Brain microvascular endothelial cell (primary cell): ENCODE results near the gene PRIMPOL.
A peak's percentile ranks its signal among the peaks of the same experiment; 100 is the strongest.

ENCODE experiments used
- DNase-seq: peaks from one replicate; pipeline ENCODE4 v3.0.0-alpha.2; 2020
- H3K27ac ChIP-seq: fragments of 250-450 bp; sonication (Bioruptor Pico); 2 replicates; pipeline ENCODE4 v1.5.1; 2020; ENCODE audit warnings: mild to moderate bottlenecking, moderate library complexity
- H3K27me3 ChIP-seq: fragments of 250-450 bp; sonication (Bioruptor Pico); replicated peaks from 2 replicates; pipeline ENCODE4 v1.5.1; 2020; ENCODE audit warnings: mild to moderate bottlenecking
- H3K36me3 ChIP-seq: fragments of 250-450 bp; sonication (Bioruptor Pico); replicated peaks from 2 replicates; pipeline ENCODE4 v1.5.1; 2020; ENCODE audit warnings: mild to moderate bottlenecking
- H3K4me3 ChIP-seq: 2 replicates; pipeline ENCODE4 v1.5.1; 2011; ENCODE audit warnings: low read depth, mild to moderate bottlenecking, control low read depth, low read length, moderate library complexity
- in situ Hi-C: cut with HindIII; loops from 2 replicates; pipeline ENCODE4 v1.10.0; 2017; ENCODE audit warnings: low sequenced_read_pairs, low pct_ligation_motif_present
- TF ChIP-seq, protein P1 (sequence below): IDR thresholded peaks from 2 replicates; pipeline ENCODE4 v1.5.1; 2011; ENCODE audit warnings: low read depth, mild to moderate bottlenecking, moderate library complexity, low read length, control low read depth, inconsistent platforms; ENCODE audit errors: missing control alignments

The PRIMPOL gene

DNA sequence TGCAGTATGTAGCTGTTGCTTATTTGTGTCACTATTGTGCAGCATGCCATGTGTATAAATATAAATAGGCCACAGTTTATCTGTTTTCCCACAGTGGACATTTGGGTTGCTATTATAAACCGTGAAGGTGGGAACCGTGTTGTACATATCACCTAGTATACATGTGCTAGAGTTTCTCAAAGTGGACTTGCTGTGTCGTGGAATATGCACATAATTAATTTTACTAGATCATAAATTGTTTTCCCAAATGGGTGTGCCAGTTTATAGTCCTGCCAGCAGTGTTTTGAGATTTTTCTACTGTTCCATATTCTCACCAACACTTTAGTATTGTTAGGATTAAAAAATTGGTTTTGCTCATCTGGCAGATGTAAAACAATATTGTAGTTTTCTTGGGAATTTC lies 38.5 kb downstream of the PRIMPOL start:
- TF ChIP-seq, protein P1, sequence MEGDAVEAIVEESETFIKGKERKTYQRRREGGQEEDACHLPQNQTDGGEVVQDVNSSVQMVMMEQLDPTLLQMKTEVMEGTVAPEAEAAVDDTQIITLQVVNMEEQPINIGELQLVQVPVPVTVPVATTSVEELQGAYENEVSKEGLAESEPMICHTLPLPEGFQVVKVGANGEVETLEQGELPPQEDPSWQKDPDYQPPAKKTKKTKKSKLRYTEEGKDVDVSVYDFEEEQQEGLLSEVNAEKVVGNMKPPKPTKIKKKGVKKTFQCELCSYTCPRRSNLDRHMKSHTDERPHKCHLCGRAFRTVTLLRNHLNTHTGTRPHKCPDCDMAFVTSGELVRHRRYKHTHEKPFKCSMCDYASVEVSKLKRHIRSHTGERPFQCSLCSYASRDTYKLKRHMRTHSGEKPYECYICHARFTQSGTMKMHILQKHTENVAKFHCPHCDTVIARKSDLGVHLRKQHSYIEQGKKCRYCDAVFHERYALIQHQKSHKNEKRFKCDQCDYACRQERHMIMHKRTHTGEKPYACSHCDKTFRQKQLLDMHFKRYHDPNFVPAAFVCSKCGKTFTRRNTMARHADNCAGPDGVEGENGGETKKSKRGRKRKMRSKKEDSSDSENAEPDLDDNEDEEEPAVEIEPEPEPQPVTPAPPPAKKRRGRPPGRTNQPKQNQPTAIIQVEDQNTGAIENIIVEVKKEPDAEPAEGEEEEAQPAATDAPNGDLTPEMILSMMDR, result no peak
- DNase-seq, result no peak
- no peaks in the 10 kb centered on the region for H3K27me3 ChIP-seq
- in situ Hi-C loops, result no loop called here
- H3K27ac ChIP-seq, result peak overlapping the region; percentile 65
- H3K4me3 ChIP-seq, result no peak overlapping the region
- no peaks in the 10 kb centered on the region for H3K36me3 ChIP-seq

DNA sequence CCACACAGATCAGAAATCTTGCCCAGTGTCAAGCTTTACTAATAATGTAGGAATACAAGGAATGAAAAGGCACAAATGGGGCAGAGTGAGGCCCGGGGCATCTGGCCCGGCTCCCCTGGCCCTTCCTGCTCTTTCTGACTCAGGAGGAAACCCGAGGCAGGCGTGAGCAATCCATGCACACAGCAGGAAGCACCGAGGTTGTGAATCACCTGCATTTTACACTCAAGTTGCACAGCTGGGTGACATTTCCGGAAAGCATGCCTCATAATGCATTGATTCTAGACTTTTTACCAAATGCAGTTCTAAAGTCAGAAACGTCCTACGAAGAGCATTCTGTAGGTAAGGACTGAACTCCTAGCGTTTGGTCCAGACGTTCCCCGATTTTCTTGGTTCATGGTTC lies 38.9 kb downstream of the PRIMPOL start:
- TF ChIP-seq, protein P1, result no peak
- in situ Hi-C loops, result no loop called here
- Histone ChIP-seq H3K27ac (peak overlapping the region; percentile 65), H3K36me3 (no peaks in the 10 kb centered on the region), H3K4me3 (no peak overlapping the region), H3K27me3 (no peaks in the 10 kb centered on the region)
- peak; percentile 92 for DNase-seq

DNA sequence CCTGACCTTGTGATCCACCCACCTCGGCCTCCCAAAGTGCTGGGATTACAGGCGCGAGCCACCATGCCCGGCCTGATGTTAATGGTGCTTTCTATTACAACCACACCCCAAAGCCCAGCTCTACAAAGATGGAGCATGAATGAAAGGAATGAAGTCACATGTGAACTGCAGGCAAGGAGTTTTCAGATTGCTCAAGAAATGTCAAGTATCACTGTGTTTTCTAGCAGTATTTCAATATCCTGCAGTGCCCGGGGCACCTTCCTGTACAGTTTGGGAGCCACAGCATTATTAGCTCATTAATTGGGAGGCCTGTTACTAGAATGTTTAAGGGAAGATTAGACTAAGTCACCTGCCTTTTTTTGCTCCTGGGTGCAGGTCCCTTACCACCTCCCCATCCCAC lies 40.1 kb downstream of the PRIMPOL start:
- Histone ChIP-seq H3K36me3 (peaks cover 3% of the 10 kb centered on the region), H3K4me3 (no peak overlapping the region), H3K27ac (no peak overlapping the region), H3K27me3 (no peaks in the 10 kb centered on the region)
- TF ChIP-seq, protein P1, result no peak
- in situ Hi-C loops, result no loop called here
- no peak for DNase-seq

DNA sequence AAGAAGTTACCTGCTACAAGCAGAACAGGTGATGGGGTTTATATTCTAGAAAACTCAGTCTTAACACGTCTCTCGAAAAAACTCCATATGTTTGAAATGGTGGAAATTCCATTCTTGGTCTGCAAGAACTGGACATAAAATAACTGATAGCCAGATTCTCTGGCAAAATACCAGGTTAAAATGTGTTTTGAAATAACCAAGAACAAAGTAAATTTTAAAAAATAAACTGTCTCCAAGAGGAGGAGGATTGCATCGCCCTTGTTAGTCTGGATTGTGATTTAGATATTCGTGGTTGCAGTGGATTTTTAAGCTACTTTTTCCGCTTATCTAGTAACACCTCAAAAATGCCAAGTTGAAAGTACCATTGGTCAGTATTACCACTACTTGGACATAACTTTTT lies 43.5 kb downstream of the PRIMPOL start:
- no peak overlapping the region for H3K27ac ChIP-seq
- in situ Hi-C loops, result no loop called here
- TF ChIP-seq, protein P1, result no peak
- peaks cover 5% of the 10 kb centered on the region for H3K36me3 ChIP-seq
- no peaks in the 10 kb centered on the region for H3K27me3 ChIP-seq
- H3K4me3 ChIP-seq, result no peak overlapping the region
- DNase-seq, result no peak

DNA sequence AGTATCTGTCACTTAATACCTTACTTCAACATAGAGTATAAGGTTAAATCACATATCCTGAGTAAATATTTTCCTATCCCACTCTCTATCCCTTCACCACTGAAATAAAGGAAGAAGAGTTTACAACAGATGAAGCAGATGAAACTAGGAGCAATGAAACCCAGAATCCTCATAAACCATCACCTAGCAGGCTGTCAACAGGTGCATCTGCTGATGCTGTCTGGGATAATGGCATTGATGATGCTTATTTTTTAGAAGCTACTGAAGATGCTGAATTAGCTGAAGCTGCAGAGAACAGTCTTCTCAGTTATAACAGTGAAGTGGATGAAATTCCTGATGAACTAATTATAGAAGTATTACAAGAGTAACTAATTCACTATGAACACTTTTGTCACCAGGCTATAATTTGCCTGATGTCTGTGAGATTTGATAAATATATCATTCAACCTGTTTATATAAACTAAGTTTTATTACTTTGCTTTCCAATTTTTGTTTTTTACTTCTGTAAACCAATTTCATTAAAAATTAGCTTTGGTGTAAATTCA lies 44.9 kb downstream of the PRIMPOL start:
- TF ChIP-seq, protein P1, result no peak
- DNase-seq, result no peak
- Histone ChIP-seq H3K4me3 (no peak overlapping the region), H3K27ac (no peak overlapping the region), H3K36me3 (peaks cover 5% of the 10 kb centered on the region), H3K27me3 (no peaks in the 10 kb centered on the region)
- in situ Hi-C loops, result no loop called here
